ENCODE results near the gene ADAM22. TPM values are rescaled to one million over a fixed set of nuclear protein-coding genes. Genes with fewer than 3 reads are reported as not detected.

The ADAM22 gene
- total and polyA plus RNA-seq, 2 of the 4 experiments (the other 2 are of a cell fraction), result 0.03 to 0.18 TPM

DNA sequence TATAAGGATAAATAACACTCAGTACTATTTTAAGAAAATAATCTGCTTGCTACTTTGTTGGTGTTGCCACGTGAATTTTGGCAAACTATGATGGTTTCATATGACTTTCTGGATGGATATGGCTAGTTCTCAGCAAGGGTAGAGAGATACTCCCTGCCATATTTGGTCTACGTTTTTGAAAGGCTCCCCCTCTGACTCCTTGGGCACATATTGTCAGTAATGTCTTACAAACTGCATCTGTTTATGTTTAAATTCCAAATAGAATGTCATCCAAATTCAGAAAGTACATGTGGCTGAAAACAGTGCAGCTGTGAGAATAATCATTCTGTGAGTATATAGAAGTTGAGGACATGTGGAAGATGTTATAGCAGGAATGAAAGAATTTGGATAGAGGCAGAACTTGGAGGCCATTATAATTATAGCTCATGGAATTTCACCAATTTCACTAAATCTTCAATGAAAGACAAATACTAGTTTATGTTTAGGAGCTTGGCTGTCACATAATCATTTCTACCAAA, 178.0 kb downstream of the ADAM22 start:
- no peak overlapping the region for H3K4me3 ChIP-seq (ENCODE audit: insufficient read depth, low read depth, low read length)
- H4K5ac ChIP-seq (ENCODE audit: low read depth, low read length), result no peak overlapping the region
- no peak overlapping the region for H3K14ac ChIP-seq (replicated peaks; ENCODE audit: low read depth, low read length)
- no peak overlapping the region for H2BK120ac ChIP-seq (ENCODE audit: low read depth, low read length)
- in situ Hi-C loops (cut with MboI; ENCODE audit: low sequenced_read_pairs), result loop anchor here (10.0 to 25.0 kb wide), 2 partner anchors 325 to 607 kb away; no protein-coding TSS in a partner anchor
- intact Hi-C loops (cut with micrococcal nuclease), result loop anchor here (1.0 to 5.0 kb wide), 5 partner anchors 223 to 800 kb away; no protein-coding TSS in a partner anchor
- no peak overlapping the region for H3K4ac ChIP-seq (ENCODE audit: low read depth, low read length)
- no peak overlapping the region for H3K18ac ChIP-seq (ENCODE audit: low read depth, low read length)
- no peaks in the 10 kb centered on the region for H3K9me3 ChIP-seq (ENCODE audit: control insufficient read depth, insufficient read depth, low read length)
- whole genome bisulfite sequencing, 2 experiments (ENCODE audit: extremely low coverage in 2 of 2, insufficient read length in 1 of 2), result no CpG with 5 or more reads among the region's 2 CpGs
- ATAC-seq (ENCODE audit: low read depth) (no peak), DNase-seq (no peak)
- no peaks in the 10 kb centered on the region for H3K79me1 ChIP-seq (ENCODE audit: low read depth in 1 of 2, low read length in 2 of 2)
- H3K4me1 ChIP-seq (ENCODE audit: control insufficient read depth, insufficient read depth, low read length), result no peaks in the 10 kb centered on the region
- BruUV-seq (replicated peaks), result no TSS peak
- no peaks in the 10 kb centered on the region for H4K20me1 ChIP-seq (ENCODE audit: insufficient read depth, low read length)
- H3K4me2 ChIP-seq (ENCODE audit: low read depth, low read length), result no peak overlapping the region
- no peaks in the 10 kb centered on the region for H3K9me1 ChIP-seq (ENCODE audit: insufficient read depth, low read length)
- no peak overlapping the region for H4K8ac ChIP-seq (ENCODE audit: low read depth in 2 of 2, low read length in 2 of 2)
- no peak overlapping the region for H2AK9ac ChIP-seq (replicated peaks; ENCODE audit: low read depth, low read length, poor library complexity)
- TF ChIP-seq CHD1 (IDR thresholded peaks at IDR 0.05; ENCODE audit: low read depth, low read length) (no peak), CEBPB (IDR thresholded peaks at IDR 0.05; ENCODE audit: low read depth, low read length) (no peak), MXI1 (IDR thresholded peaks at IDR 0.05; ENCODE audit: borderline replicate concordance, low read depth, low read length) (no peak), RCOR1 (IDR thresholded peaks at IDR 0.05; ENCODE audit: insufficient replicate concordance, low read length) (no peak), POLR2A (IDR thresholded peaks at IDR 0.05; ENCODE audit: low read depth, low read length) (no peak), BHLHE40 (IDR thresholded peaks at IDR 0.05; ENCODE audit: low read depth, low read length) (no peak), RAD21 (IDR thresholded peaks at IDR 0.05; ENCODE audit: low read length) (no peak), NFE2L2 (IDR thresholded peaks at IDR 0.05; ENCODE audit: low read depth, low read length) (no peak)
- TF ChIP-seq, protein P1, sequence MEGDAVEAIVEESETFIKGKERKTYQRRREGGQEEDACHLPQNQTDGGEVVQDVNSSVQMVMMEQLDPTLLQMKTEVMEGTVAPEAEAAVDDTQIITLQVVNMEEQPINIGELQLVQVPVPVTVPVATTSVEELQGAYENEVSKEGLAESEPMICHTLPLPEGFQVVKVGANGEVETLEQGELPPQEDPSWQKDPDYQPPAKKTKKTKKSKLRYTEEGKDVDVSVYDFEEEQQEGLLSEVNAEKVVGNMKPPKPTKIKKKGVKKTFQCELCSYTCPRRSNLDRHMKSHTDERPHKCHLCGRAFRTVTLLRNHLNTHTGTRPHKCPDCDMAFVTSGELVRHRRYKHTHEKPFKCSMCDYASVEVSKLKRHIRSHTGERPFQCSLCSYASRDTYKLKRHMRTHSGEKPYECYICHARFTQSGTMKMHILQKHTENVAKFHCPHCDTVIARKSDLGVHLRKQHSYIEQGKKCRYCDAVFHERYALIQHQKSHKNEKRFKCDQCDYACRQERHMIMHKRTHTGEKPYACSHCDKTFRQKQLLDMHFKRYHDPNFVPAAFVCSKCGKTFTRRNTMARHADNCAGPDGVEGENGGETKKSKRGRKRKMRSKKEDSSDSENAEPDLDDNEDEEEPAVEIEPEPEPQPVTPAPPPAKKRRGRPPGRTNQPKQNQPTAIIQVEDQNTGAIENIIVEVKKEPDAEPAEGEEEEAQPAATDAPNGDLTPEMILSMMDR (conservative IDR thresholded peaks at IDR 0.05; ENCODE audit: low read depth, low read length), result no peak
- TF ChIP-seq, protein P2, sequence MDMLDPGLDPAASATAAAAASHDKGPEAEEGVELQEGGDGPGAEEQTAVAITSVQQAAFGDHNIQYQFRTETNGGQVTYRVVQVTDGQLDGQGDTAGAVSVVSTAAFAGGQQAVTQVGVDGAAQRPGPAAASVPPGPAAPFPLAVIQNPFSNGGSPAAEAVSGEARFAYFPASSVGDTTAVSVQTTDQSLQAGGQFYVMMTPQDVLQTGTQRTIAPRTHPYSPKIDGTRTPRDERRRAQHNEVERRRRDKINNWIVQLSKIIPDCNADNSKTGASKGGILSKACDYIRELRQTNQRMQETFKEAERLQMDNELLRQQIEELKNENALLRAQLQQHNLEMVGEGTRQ (IDR thresholded peaks at IDR 0.05; ENCODE audit: low read depth, low read length), result no peak
- TF ChIP-seq, protein P3, sequence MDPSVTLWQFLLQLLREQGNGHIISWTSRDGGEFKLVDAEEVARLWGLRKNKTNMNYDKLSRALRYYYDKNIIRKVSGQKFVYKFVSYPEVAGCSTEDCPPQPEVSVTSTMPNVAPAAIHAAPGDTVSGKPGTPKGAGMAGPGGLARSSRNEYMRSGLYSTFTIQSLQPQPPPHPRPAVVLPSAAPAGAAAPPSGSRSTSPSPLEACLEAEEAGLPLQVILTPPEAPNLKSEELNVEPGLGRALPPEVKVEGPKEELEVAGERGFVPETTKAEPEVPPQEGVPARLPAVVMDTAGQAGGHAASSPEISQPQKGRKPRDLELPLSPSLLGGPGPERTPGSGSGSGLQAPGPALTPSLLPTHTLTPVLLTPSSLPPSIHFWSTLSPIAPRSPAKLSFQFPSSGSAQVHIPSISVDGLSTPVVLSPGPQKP (IDR thresholded peaks at IDR 0.05; ENCODE audit: borderline replicate concordance, low read depth, low read length), result no peak
- ChIA-PET CTCF (interaction anchor here (0.6 to 1.0 kb wide), 3 partner anchors 9 to 301 kb away, joined by 3 to 7 read pairs (median 5); no protein-coding TSS in a partner anchor), POLR2A (ENCODE audit: unreplicated experiment) (interaction anchor here (0.7 kb wide), 1 partner anchor 626 kb away, joined by 10 read pairs; no protein-coding TSS in a partner anchor)
- no peak overlapping the region for H3K27ac ChIP-seq (ENCODE audit: insufficient read depth, low read length)
- no peak overlapping the region for H2BK20ac ChIP-seq (ENCODE audit: low read depth, low read length)
- H3K56ac ChIP-seq (ENCODE audit: extremely low read depth, insufficient read depth, low read length), result no peak overlapping the region
- dilution Hi-C loops (cut with HindIII; ENCODE audit: low sequenced_read_pairs, unreplicated experiment), result no loop called here
- H2AK5ac ChIP-seq (ENCODE audit: low read depth, low read length), result no peak overlapping the region
- no peak overlapping the region for H3K23ac ChIP-seq (ENCODE audit: low read depth, low read length)
- H2AFZ ChIP-seq (replicated peaks; ENCODE audit: low read length, poor library complexity), result no peak overlapping the region
- H3K27me3 ChIP-seq (ENCODE audit: control insufficient read depth, insufficient read depth, low read length), result no peaks in the 10 kb centered on the region
- H2BK15ac ChIP-seq (ENCODE audit: low read depth, low read length), result no peak overlapping the region
- no peak overlapping the region for H4K91ac ChIP-seq (ENCODE audit: insufficient read depth, low read depth, low read length)
- no peaks in the 10 kb centered on the region for H3K36me3 ChIP-seq (ENCODE audit: control insufficient read depth, insufficient read depth, low read length)
- no peak overlapping the region for H2BK5ac ChIP-seq (ENCODE audit: low read depth, low read length, poor library complexity, severe bottlenecking)
- no peak overlapping the region for H3K9ac ChIP-seq (ENCODE audit: low read depth, low read length)

All from IMR-90 (cell line).